Peyer's patch (tissue), 4 donors: ENCODE results near the gene ARMH1.
A peak's percentile ranks its signal among the peaks of the same experiment; 100 is the strongest.

ENCODE experiments used
- POLR2A ChIP-seq, 2 donors: fragments of 450-650 bp; IDR thresholded peaks; one replicate each; pipeline ENCODE4 v1.5.1; 2017; ENCODE audit warnings: antibody characterized with exemption in 2 of 2, mild to moderate bottlenecking in 2 of 2, moderate library complexity in 2 of 2
- TF ChIP-seq, protein P1 (sequence below), 6 experiments: fragments of 450-650 bp in 4 of 6; fragments of 200-600 bp in 2 of 6; sonication (generic) in 1 of 6; IDR thresholded peaks; one replicate each; pipeline ENCODE4 v1.5.1; 2017 to 2019; ENCODE audit warnings: antibody characterized with exemption in 6 of 6, mild to moderate bottlenecking in 3 of 6, moderate library complexity in 1 of 6

DNA sequence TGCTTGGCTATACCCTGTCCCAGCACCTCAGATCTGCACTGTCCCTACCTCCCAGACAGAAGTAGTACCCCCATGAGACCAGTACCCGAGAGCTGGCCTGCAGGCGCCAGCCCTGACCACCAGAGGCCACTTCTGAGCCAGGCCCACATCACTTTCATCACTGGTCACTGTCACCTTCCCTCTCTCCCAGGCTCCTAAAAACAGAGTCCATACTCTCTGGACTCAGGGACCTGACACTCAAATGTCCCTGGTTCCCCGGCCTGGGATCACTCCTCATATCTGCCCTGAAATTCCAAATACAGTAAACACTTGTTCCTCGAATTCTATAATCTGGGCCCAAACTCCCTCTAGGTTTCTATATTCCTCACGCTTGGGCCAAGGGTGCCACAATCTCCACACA, 18.9 kb upstream of the ARMH1 start:
- TF ChIP-seq, protein P1, sequence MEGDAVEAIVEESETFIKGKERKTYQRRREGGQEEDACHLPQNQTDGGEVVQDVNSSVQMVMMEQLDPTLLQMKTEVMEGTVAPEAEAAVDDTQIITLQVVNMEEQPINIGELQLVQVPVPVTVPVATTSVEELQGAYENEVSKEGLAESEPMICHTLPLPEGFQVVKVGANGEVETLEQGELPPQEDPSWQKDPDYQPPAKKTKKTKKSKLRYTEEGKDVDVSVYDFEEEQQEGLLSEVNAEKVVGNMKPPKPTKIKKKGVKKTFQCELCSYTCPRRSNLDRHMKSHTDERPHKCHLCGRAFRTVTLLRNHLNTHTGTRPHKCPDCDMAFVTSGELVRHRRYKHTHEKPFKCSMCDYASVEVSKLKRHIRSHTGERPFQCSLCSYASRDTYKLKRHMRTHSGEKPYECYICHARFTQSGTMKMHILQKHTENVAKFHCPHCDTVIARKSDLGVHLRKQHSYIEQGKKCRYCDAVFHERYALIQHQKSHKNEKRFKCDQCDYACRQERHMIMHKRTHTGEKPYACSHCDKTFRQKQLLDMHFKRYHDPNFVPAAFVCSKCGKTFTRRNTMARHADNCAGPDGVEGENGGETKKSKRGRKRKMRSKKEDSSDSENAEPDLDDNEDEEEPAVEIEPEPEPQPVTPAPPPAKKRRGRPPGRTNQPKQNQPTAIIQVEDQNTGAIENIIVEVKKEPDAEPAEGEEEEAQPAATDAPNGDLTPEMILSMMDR (IDR thresholded peaks at IDR 0.05) = peak in 5 of 6 experiments; percentile 39 to 64 (median 61)
- no peak for TF ChIP-seq POLR2A (IDR thresholded peaks at IDR 0.05)
